Lower leg skin (tissue), 4 donors: ENCODE measurements around the gene ARL2BP. TPM values are rescaled to one million over a fixed set of nuclear protein-coding genes. Genes with fewer than 3 reads are reported as not detected.
A peak's percentile ranks its signal among the peaks of the same experiment; 100 is the strongest.

Experiments
- DNase-seq, 2 donors: peaks; one replicate each; pipeline ENCODE4 v3.0.0-alpha.2; 2019; ENCODE audit warnings: low spot score in 2 of 2
- H3K4me3 ChIP-seq: fragments of 200-600 bp; sonication (generic); 2 replicates; pipeline ENCODE4 v1.5.1; 2017; ENCODE audit warnings: mild to moderate bottlenecking, low read depth; ENCODE audit not compliant: poor library complexity, severe bottlenecking
- POLR2A ChIP-seq, 2 donors: fragments of 450-650 bp; IDR thresholded peaks; one replicate each; pipeline ENCODE4 v1.6.1; 2016 to 2017; ENCODE audit warnings: antibody characterized with exemption in 2 of 2, mild to moderate bottlenecking in 1 of 2, moderate library complexity in 1 of 2
- WGBS, 2 donors: methylation state at CpG; one replicate each; pipeline ENCODE4 v1.1.5; 2018; 5-methylcytosine and 5-hydroxymethylcytosine counted together
- intact Hi-C: fragments of 100-400 bp; cut with DNase I; formaldehyde crosslinking; loops from one replicate; pipeline ENCODE4 v1.15.0; 2023; ENCODE audit warnings: low total_unique reads
- total RNA-seq, 4 donors: library from RNA; depleted of rRNA; stranded (reverse); fragments of >200 nt; gene quantifications; one replicate each; pipeline ENCODE4 v1.1.0, GENCODE V29; 2016
- TF ChIP-seq, protein P1 (sequence below), 3 donors: fragments of 450-650 bp; IDR thresholded peaks; one replicate each; pipeline ENCODE4 v1.5.1; 2016; ENCODE audit warnings: antibody characterized with exemption in 3 of 3, mild to moderate bottlenecking in 3 of 3, moderate library complexity in 2 of 3

ARL2BP gene
- total RNA-seq, 4 donors from 2014 or later, result 36.3 to 62.6 (median 48.0) TPM

DNA sequence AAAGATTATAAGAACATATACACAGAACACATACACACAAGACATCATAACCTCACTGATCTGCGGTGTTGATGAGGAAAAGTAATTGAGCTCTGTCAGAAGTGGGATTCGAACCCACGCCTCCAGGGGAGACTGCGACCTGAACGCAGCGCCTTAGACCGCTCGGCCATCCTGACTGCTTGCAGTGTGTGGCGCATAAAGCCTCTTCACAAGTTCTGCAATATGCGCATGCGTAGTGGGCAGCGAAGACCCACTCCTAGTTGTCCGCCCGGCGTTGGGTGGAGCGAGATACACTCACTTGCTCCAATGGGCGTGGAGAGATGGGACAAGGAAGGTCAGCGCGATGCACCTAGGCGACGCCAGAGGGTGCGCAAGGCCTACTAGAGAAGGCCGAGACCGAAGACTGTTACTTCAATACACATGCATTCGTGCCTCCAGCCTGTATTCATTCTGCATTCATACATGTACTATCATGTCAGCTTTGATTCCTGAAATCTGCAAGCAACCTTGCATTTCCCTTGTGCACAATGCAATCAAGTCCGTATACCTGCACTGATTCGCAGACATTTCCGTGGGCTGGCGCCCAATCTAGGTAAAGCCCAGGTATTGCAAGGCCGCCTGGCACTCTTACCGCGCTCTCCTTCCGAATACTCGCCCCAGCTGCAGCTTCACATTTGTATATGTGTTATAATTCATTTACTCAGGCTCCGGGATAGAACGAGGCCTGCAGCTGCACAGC is 55.5 kb downstream of the ARL2BP start:
- TF ChIP-seq, protein P1, sequence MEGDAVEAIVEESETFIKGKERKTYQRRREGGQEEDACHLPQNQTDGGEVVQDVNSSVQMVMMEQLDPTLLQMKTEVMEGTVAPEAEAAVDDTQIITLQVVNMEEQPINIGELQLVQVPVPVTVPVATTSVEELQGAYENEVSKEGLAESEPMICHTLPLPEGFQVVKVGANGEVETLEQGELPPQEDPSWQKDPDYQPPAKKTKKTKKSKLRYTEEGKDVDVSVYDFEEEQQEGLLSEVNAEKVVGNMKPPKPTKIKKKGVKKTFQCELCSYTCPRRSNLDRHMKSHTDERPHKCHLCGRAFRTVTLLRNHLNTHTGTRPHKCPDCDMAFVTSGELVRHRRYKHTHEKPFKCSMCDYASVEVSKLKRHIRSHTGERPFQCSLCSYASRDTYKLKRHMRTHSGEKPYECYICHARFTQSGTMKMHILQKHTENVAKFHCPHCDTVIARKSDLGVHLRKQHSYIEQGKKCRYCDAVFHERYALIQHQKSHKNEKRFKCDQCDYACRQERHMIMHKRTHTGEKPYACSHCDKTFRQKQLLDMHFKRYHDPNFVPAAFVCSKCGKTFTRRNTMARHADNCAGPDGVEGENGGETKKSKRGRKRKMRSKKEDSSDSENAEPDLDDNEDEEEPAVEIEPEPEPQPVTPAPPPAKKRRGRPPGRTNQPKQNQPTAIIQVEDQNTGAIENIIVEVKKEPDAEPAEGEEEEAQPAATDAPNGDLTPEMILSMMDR (IDR thresholded peaks at IDR 0.05), result peak in 2 of 3 donors; percentile 49 to 99
- TF ChIP-seq POLR2A (IDR thresholded peaks at IDR 0.05), result no peak
- DNase-seq, result peak; percentile 100
- intact Hi-C loops, result loop anchor here (2.0 to 5.0 kb wide), 2 partner anchors 116 to 217 kb away; no protein-coding TSS in a partner anchor
- WGBS, 2 donors, result 1% methylated on average over 36 of the region's 36 CpGs
- H3K4me3 ChIP-seq, result peak overlapping the region; percentile 18

DNA sequence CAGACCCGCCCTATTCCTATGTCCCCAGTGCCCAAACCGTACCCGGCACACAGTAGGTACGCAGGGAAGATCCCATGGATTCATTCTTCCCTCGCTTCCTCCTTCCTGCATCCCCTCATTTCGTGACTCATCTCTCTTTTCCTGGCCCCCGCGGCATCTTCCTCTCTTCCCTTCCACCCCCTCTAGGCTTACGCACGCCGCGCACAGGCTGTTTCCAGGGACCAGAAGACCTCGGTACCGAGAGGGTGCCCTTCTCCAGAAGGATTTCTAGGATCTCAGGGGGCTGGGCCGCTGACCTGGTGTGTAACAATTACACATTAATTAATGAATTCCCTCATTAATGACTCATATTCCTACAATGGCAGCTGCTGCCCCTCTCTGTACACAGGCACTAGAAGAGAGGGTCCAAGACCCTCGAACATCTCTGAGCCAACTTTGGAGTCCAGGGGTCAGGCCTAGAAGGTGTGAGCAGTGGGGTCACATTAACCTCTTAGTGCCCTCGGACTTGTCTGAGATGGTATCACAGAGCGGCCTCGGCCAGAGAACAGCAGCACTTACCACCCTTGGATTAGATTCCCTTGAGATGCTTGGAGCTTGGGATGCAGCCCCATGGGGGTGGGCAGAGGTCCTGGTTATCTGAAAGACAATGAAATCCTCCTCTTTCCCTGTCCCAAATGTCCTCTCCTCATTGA is 56.2 kb downstream of the ARL2BP start:
- TF ChIP-seq POLR2A (IDR thresholded peaks at IDR 0.05), result no peak
- TF ChIP-seq, protein P1 (IDR thresholded peaks at IDR 0.05), result no peak

More for the DNA sequence above, 56.2 kb downstream of the ARL2BP start:
- intact Hi-C loops, result loop anchor here (2.0 to 5.0 kb wide), 2 partner anchors 116 to 216 kb away; no protein-coding TSS in a partner anchor
- 35 to 36% methylated on average over 19 of the region's 19 CpGs for WGBS, 2 donors
- no peak for DNase-seq
- no peak overlapping the region for H3K4me3 ChIP-seq

Other genes with a start within 250 kb of the ARL2BP start
- 10 to 100 TPM; 12.5 to 18.9 (median 14.9) TPM for gene CPNE2, start 152.7 kb upstream of the ARL2BP start, total RNA-seq
- 10 to 100 TPM; 38.8 to 68.9 (median 64.9) TPM for gene PSME3IP1, start 59.2 kb upstream of the ARL2BP start, total RNA-seq
- gene RSPRY1, start 58.9 kb upstream of the ARL2BP start, total RNA-seq, result 10 to 100 TPM; 23.8 to 31.2 (median 26.8) TPM
- 100 to 1,000 TPM in 3 of 4 donors, 10 to 100 TPM in 1; 58.4 to 241 (median 218) TPM for gene PLLP, start 39.4 kb downstream of the ARL2BP start, total RNA-seq
- gene CCL22, start 113.5 kb downstream of the ARL2BP start, total RNA-seq, result 10 to 100 TPM in 1 of 4 donors, 1 to 10 TPM in 2, under 1 TPM in 1; 0.99 to 10.1 (median 2.0) TPM
- gene CX3CL1, start 127.2 kb downstream of the ARL2BP start, total RNA-seq, result 10 to 100 TPM in 3 of 4 donors, 1 to 10 TPM in 1; 5.8 to 31.9 (median 18.3) TPM
- gene CCL17, start 159.5 kb downstream of the ARL2BP start, total RNA-seq, result 1 to 10 TPM in 1 of 4 donors, not detected in 3; 1.1 TPM
- 10 to 100 TPM; 20.9 to 40.8 (median 30.7) TPM for gene CIAPIN1, start 202.1 kb downstream of the ARL2BP start, total RNA-seq
- 10 to 100 TPM; 38.7 to 55.3 (median 52.2) TPM for gene COQ9, start 202.2 kb downstream of the ARL2BP start, total RNA-seq
- 100 to 1,000 TPM in 2 of 4 donors, 10 to 100 TPM in 2; 87.9 to 128 (median 98.1) TPM for gene POLR2C, start 217.4 kb downstream of the ARL2BP start, total RNA-seq
- 10 to 100 TPM; 38.9 to 60.5 (median 44.6) TPM for gene DOK4, start 241.2 kb downstream of the ARL2BP start, total RNA-seq